Measurements from ENCODE around the gene METAP2. TPM values are rescaled to one million over a fixed set of nuclear protein-coding genes. Genes with fewer than 3 reads are reported as not detected.

Gene METAP2
- total and polyA plus RNA-seq, 2 of the 8 experiments (the other 6 are each of a cell fraction or from before 2014, with no cell fraction given): 41.3 to 114 TPM

DNA sequence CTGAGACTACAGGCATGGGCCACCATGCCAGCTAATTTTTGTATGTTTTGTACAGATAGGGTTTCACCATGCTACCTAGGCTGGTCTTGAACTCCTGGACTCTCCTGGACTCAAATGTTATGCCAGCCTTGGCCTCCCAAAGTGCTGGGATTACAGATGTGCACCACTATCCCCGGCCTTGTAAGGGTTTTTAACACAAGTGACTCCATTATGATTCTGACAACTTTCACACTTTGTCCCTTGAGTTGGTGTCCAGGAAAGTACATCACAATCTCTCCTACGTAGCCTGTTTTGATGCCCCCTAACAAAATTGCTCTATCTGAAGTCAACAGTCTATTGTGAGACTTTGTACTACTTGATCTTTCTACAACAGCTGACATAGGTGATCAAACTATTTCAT, 11.4 kb upstream of the METAP2 start (continued):
- TF ChIP-seq, protein P1, sequence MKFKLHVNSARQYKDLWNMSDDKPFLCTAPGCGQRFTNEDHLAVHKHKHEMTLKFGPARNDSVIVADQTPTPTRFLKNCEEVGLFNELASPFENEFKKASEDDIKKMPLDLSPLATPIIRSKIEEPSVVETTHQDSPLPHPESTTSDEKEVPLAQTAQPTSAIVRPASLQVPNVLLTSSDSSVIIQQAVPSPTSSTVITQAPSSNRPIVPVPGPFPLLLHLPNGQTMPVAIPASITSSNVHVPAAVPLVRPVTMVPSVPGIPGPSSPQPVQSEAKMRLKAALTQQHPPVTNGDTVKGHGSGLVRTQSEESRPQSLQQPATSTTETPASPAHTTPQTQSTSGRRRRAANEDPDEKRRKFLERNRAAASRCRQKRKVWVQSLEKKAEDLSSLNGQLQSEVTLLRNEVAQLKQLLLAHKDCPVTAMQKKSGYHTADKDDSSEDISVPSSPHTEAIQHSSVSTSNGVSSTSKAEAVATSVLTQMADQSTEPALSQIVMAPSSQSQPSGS (IDR thresholded peaks at IDR 0.05; ENCODE audit: low read length): no peak
- no peak for TF ChIP-seq POLR2A (IDR thresholded peaks at IDR 0.05; ENCODE audit: control extremely low read depth in 1 of 2, low read depth in 2 of 2, low read length in 2 of 2)
- no peak for TF ChIP-seq TAF1 (IDR thresholded peaks at IDR 0.05; ENCODE audit: low read depth, low read length)
- TF ChIP-seq SIN3A (conservative IDR thresholded peaks at IDR 0.05 in 1 of 2, IDR thresholded peaks at IDR 0.05 in 1 of 2; ENCODE audit: low read depth in 1 of 2, low read length in 2 of 2): no peak
- no peak for TF ChIP-seq RBBP5 (IDR thresholded peaks at IDR 0.05; ENCODE audit: borderline replicate concordance, low read depth, low read length)
- no peak for TF ChIP-seq SP2 (IDR thresholded peaks at IDR 0.05; ENCODE audit: low read length)
- no peak for TF ChIP-seq SRF (IDR thresholded peaks at IDR 0.05; ENCODE audit: low read depth, low read length)

Measured in H1 (cell line).